ENCODE data around the gene GNG8.

GRCh38 chr19:46606681-46607447, 29.1 kb downstream of the GNG8 start:
- TF ChIP-seq CTCF (IDR thresholded peaks at IDR 0.05) (no peak), POLR2A (IDR thresholded peaks at IDR 0.05) (no peak)

Measured in testis (tissue), 2 donors.